Keratinocyte (primary cell): ENCODE results near the gene EHMT1. TPM values are rescaled to one million over a fixed set of nuclear protein-coding genes. Genes with fewer than 3 reads are reported as not detected.

Source experiments
- DNase-seq: peaks from one replicate; pipeline ENCODE4 v3.0.0-alpha.2; 2011; ENCODE audit warnings: low read depth, missing footprints, low spot score
- FAIRE-seq: peaks from 2 replicates; lab custom pipeline; 2011; peaks lifted over from hg19 to GRCh38; lab: Jason Lieb, UNC
- H2AFZ ChIP-seq: 2 replicates; pipeline ENCODE4 v1.6.0; 2012; ENCODE audit warnings: low read length, control low read depth, inconsistent platforms; ENCODE audit not compliant: control insufficient read depth
- H3K27ac ChIP-seq: 2 replicates; pipeline ENCODE4 v1.5.1; 2011; ENCODE audit warnings: low read length; ENCODE audit not compliant: control insufficient read depth, insufficient read depth
- H3K27me3 ChIP-seq: 3 replicates; pipeline ENCODE4 v1.6.0; 2011; ENCODE audit warnings: low read length; ENCODE audit not compliant: control insufficient read depth, insufficient read depth; ENCODE audit errors: extremely low read depth
- H3K36me3 ChIP-seq, 2 experiments: 2 replicates in 1 of 2; 3 replicates in 1 of 2; pipeline ENCODE4 v1.5.1; 2011; ENCODE audit warnings: low read length in 2 of 2, mild to moderate bottlenecking in 1 of 2; ENCODE audit not compliant: control insufficient read depth in 2 of 2, insufficient read depth in 2 of 2; ENCODE audit errors: extremely low read depth in 1 of 2
- H3K4me1 ChIP-seq: 3 replicates; pipeline ENCODE4 v1.5.1; 2011; ENCODE audit warnings: low read length; ENCODE audit not compliant: control insufficient read depth, insufficient read depth; ENCODE audit errors: extremely low read depth
- H3K4me2 ChIP-seq: 3 replicates; pipeline ENCODE4 v1.6.0; 2011; ENCODE audit warnings: low read depth, low read length; ENCODE audit not compliant: control insufficient read depth, insufficient read depth; ENCODE audit errors: extremely low read depth
- H3K4me3 ChIP-seq, 3 experiments: fragments of 200-600 bp in 1 of 3; sonication (generic) in 1 of 3; 2 replicates in 2 of 3; 3 replicates in 1 of 3; pipeline ENCODE4 v1.5.1; 2011 to 2016; ENCODE audit warnings: low read length in 3 of 3, mild to moderate bottlenecking in 3 of 3, control low read depth in 2 of 3, inconsistent platforms in 1 of 3, low read depth in 1 of 3, mixed read lengths in 1 of 3, mixed run types in 1 of 3, moderate library complexity in 1 of 3; ENCODE audit not compliant: control insufficient read depth in 2 of 3, insufficient read depth in 2 of 3; ENCODE audit errors: extremely low read depth in 1 of 3
- H3K79me2 ChIP-seq: 2 replicates; pipeline ENCODE4 v1.6.0; 2012; ENCODE audit warnings: low read length; ENCODE audit not compliant: control insufficient read depth, insufficient read depth
- H3K9ac ChIP-seq: 3 replicates; pipeline ENCODE4 v1.6.0; 2011; ENCODE audit warnings: low read length; ENCODE audit not compliant: control insufficient read depth, insufficient read depth; ENCODE audit errors: extremely low read depth
- H3K9me1 ChIP-seq: 3 replicates; pipeline ENCODE4 v1.6.0; 2011; ENCODE audit warnings: low read length; ENCODE audit not compliant: control insufficient read depth, insufficient read depth; ENCODE audit errors: extremely low read depth
- H3K9me3 ChIP-seq: 2 replicates; pipeline ENCODE4 v1.5.1; 2012; ENCODE audit warnings: low read depth, low read length; ENCODE audit not compliant: control insufficient read depth
- H4K20me1 ChIP-seq: 3 replicates; pipeline ENCODE4 v1.6.0; 2011; ENCODE audit warnings: low read length; ENCODE audit not compliant: control insufficient read depth, insufficient read depth; ENCODE audit errors: extremely low read depth
- CTCF ChIP-seq, 3 experiments: IDR thresholded peaks in 1 of 3; conservative IDR thresholded peaks in 1 of 3; optimal IDR thresholded peaks in 1 of 3; 2 replicates in 2 of 3; 3 replicates in 1 of 3; pipeline versions ENCODE3 to v1.5.1; 2011; ENCODE audit warnings: low read length in 3 of 3, mild to moderate bottlenecking in 3 of 3, moderate library complexity in 2 of 3, control low read depth in 1 of 3, inconsistent platforms in 1 of 3; ENCODE audit not compliant: insufficient read depth in 2 of 3; ENCODE audit errors: extremely low read depth in 1 of 3
- EZH2 ChIP-seq: IDR thresholded peaks from one replicate; pipeline ENCODE4 v1.6.1; 2012; ENCODE audit warnings: inconsistent platforms, mild to moderate bottlenecking, low read length, moderate library complexity
- dilution Hi-C: fragments of 300-500 bp; cut with MboI; formaldehyde crosslinking; loops from one replicate; pipeline ENCODE4 v1.7.0; 2020; ENCODE audit warnings: low sequenced_read_pairs; ENCODE audit not compliant: extremely low pct_ligation_motif_present
- polyA plus RNA-seq, 5 experiments: library from polyadenylated mRNA; depleted of rRNA in 3 of 5; stranded (reverse) in 3 of 5; stranded (forward) in 1 of 5; unstranded in 1 of 5; fragments of >200 nt; gene quantifications; 1 replicate in 1 of 5; 2 replicates in 3 of 5; 3 replicates in 1 of 5; pipeline versions ENCODE4 v1.2.1 to v1.2.3, GENCODE V29; 2011 to 2012; ENCODE audit warnings: missing spikeins in 2 of 5, low read depth in 1 of 5, low replicate concordance in 1 of 5

The EHMT1 gene
- polyA plus RNA-seq, 1 donor (not counting 4 experiments of a cell fraction or from before 2014, with no cell fraction given) = 25.9 TPM

- Histone ChIP-seq H3K4me3 (no peak overlapping the region), H3K9ac (no peak overlapping the region), H3K27me3 (no peaks in the 10 kb centered on the region), H4K20me1 (peaks cover 11% of the 10 kb centered on the region), H3K79me2 (peaks cover 60% of the 10 kb centered on the region), H3K4me1 (peaks cover 22% of the 10 kb centered on the region), H3K4me2 (no peak overlapping the region), H2AFZ (no peak overlapping the region), H3K9me3 (no peaks in the 10 kb centered on the region), H3K9me1 (peaks cover 2% of the 10 kb centered on the region), H3K27ac (no peak overlapping the region), H3K36me3 (peaks cover 9 to 12% of the 10 kb centered on the region in 2 experiments)
- no peak for DNase-seq
- FAIRE-seq = no peak
- TF ChIP-seq CTCF (optimal IDR thresholded peaks at IDR 0.05 in 1 of 3, IDR thresholded peaks at IDR 0.05 in 1 of 3, conservative IDR thresholded peaks at IDR 0.05 in 1 of 3; ENCODE audit: extremely low read depth in 1 of 3, insufficient read depth in 2 of 3, low read length in 3 of 3) = no peak
- dilution Hi-C loops = no loop called here
Observed at GRCh38 chr9:137710704-137711103, 91.9 kb downstream of the EHMT1 start.

GRCh38 chr9:137711678-137712105 is 92.9 kb downstream of the EHMT1 start:
- FAIRE-seq (no peak), DNase-seq (no peak)
- Histone ChIP-seq H3K4me3 (no peak overlapping the region), H3K4me2 (no peak overlapping the region), H3K79me2 (peaks cover 57% of the 10 kb centered on the region), H4K20me1 (peaks cover 10% of the 10 kb centered on the region), H3K27me3 (no peaks in the 10 kb centered on the region), H3K27ac (no peak overlapping the region), H2AFZ (no peak overlapping the region), H3K9me3 (no peaks in the 10 kb centered on the region), H3K4me1 (peaks cover 22% of the 10 kb centered on the region), H3K9ac (no peak overlapping the region), H3K9me1 (peaks cover 2% of the 10 kb centered on the region), H3K36me3 (peaks cover 12 to 14% of the 10 kb centered on the region in 2 experiments)
- dilution Hi-C loops = no loop called here
- TF ChIP-seq CTCF (optimal IDR thresholded peaks at IDR 0.05 in 1 of 3, IDR thresholded peaks at IDR 0.05 in 1 of 3, conservative IDR thresholded peaks at IDR 0.05 in 1 of 3; ENCODE audit: extremely low read depth in 1 of 3, insufficient read depth in 2 of 3, low read length in 3 of 3) (no peak), EZH2 (no peak)
